Endometrial microvascular endothelial cells (primary cell): Measurements from ENCODE around the gene TAF11L2. TPM values are rescaled to one million over a fixed set of nuclear protein-coding genes. Genes with fewer than 3 reads are reported as not detected.
"Not testable (repeated sequence)": the region's sequence is repeated elsewhere in the genome, so short reads cannot be mapped to it uniquely, and the experiment has no call there.

Experiments used
- in situ Hi-C: cut with HindIII; loops from 2 replicates; pipeline ENCODE4 v1.10.0; 2017; ENCODE audit warnings: low sequenced_read_pairs, low pct_unique_long_range_greater_than_20kb; ENCODE audit errors: inconsistent ontology term
- total RNA-seq: library from RNA; depleted of rRNA; stranded (reverse); fragments of >200 nt; gene quantifications from one replicate; pipeline ENCODE4 v1.2.3, GENCODE V29; 2015; ENCODE audit errors: inconsistent ontology term

The TAF11L2 gene
- total RNA-seq, 1 donor from 2014 or later, result not detected

DNA sequence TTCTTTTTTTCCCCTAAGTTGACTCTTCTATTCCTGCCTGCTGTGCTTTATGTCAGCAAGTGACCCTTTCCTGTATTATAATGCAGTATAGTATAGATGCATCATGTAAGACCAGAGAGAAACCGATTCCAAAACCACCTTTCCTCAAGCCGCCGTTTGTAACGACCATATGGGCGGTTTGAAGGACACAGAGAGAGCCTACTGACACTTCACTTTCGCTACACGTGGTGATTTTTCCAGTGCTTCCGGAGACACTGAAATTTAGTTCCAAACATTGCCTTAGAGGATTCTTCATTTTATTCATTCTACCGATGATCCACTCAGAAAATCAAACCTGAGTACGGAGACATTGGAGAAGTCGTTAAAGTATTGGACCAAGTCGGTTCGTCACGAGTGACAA, 21.5 kb downstream of the TAF11L2 start:
- in situ Hi-C loops, result not testable (repeated sequence)

DNA sequence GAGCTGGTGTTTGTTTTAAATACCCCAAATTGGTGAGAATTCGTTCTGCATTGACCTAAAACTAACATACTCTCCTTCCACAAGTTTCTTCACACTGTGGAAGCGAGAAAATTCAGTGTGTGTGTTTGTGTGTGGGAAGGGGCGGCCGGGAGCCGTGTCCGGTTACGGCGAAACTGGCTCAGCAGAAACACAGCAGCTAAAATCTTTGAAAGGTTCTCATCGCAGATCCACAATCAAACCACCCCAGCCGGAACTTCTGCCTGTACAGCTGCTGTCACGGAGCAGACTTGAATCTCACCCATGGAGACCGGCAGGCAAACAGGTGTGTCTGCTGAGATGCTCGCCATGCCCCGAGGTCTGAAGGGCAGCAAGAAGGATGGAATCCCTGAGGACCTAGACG, 23.5 kb downstream of the TAF11L2 start, which contains the start of gene TAF11L4:
Gene TAF11L4 (plus strand): TSS at position 301 of the 400 bp plus-strand sequence.
- in situ Hi-C loops, result not testable (repeated sequence)

DNA sequence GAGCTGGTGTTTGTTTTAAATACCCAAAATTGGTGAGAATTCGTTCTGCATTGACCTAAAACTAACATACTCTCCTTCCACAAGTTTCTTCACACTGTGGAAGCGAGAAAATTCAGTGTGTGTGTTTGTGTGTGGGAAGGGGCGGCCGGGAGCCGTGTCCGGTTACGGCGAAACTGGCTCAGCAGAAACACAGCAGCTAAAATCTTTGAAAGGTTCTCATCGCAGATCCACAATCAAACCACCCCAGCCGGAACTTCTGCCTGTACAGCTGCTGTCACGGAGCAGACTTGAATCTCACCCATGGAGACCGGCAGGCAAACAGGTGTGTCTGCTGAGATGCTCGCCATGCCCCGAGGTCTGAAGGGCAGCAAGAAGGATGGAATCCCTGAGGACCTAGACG, 26.9 kb downstream of the TAF11L2 start, which contains the start of gene TAF11L5:
Gene TAF11L5 (plus strand): TSS at position 301 of the 400 bp plus-strand sequence.
- in situ Hi-C loops, result not testable (repeated sequence)

DNA sequence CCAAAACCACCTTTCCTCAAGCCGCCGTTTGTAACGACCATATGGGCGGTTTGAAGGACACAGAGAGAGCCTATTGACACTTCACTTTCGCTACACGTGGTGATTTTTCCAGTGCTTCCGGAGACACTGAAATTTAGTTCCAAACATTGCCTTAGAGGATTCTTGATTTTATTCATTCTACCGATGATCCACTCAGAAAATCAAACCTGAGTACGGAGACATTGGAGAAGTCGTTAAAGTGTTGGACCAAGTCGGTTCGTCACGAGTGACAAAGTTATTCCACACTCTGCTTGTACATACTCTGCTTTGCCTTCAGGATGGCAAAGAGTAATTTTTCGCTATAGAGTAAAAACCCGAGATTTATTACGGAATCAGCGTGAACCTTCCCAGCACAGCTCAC, 28.5 kb downstream of the TAF11L2 start:
- in situ Hi-C loops, result not testable (repeated sequence)

DNA sequence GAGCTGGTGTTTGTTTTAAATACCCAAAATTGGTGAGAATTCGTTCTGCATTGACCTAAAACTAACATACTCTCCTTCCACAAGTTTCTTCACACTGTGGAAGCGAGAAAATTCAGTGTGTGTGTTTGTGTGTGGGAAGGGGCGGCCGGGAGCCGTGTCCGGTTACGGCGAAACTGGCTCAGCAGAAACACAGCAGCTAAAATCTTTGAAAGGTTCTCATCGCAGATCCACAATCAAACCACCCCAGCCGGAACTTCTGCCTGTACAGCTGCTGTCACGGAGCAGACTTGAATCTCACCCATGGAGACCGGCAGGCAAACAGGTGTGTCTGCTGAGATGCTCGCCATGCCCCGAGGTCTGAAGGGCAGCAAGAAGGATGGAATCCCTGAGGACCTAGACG, 30.3 kb downstream of the TAF11L2 start, which contains the start of gene TAF11L6:
Gene TAF11L6 (plus strand): TSS at position 301 of the 400 bp plus-strand sequence.
- in situ Hi-C loops, result not testable (repeated sequence)

Other genes starting within 250 kb of the TAF11L2 start
- not detected for gene TAF11L3, start 20.1 kb downstream of the TAF11L2 start, total RNA-seq
- gene TAF11L4, start 23.6 kb downstream of the TAF11L2 start, total RNA-seq, result not detected
- not detected for gene TAF11L5, start 27.0 kb downstream of the TAF11L2 start, total RNA-seq
- gene TAF11L6, start 30.4 kb downstream of the TAF11L2 start, total RNA-seq, result not detected
- gene TAF11L7, start 87.5 kb downstream of the TAF11L2 start, total RNA-seq, result not detected
- not detected for gene TAF11L8, start 92.7 kb downstream of the TAF11L2 start, total RNA-seq
- gene TAF11L9, start 96.2 kb downstream of the TAF11L2 start, total RNA-seq, result not detected
- not detected for gene TAF11L10, start 99.6 kb downstream of the TAF11L2 start, total RNA-seq
- not detected for gene TAF11L11, start 106.0 kb downstream of the TAF11L2 start, total RNA-seq
- not detected for gene TAF11L12, start 112.2 kb downstream of the TAF11L2 start, total RNA-seq
- gene TAF11L13, start 133.9 kb downstream of the TAF11L2 start, total RNA-seq, result not detected
- not detected for gene TAF11L14, start 136.2 kb downstream of the TAF11L2 start, total RNA-seq